Liver (tissue), 9 donors: ENCODE results near the gene DCHS2. TPM values are rescaled to one million over a fixed set of nuclear protein-coding genes. Genes with fewer than 3 reads are reported as not detected.
A peak's percentile ranks its signal among the peaks of the same experiment; 100 is the strongest.

ENCODE experiments used
- DNase-seq: peaks from one replicate; pipeline ENCODE4 v3.0.0-alpha.2; 2017; ENCODE audit warnings: low spot score
- H3K27ac ChIP-seq, 2 donors: one replicate each; pipeline ENCODE4 v1.7.0; 2013; ENCODE audit warnings: inconsistent platforms in 2 of 2, low read length in 2 of 2, control low read depth in 1 of 2, low read depth in 1 of 2, mild to moderate bottlenecking in 1 of 2
- H3K27me3 ChIP-seq, 4 donors: one replicate each; pipeline versions ENCODE4 v1.6.1 to v1.7.0; 2013; ENCODE audit warnings: low read length in 3 of 4, inconsistent platforms in 1 of 4, mild to moderate bottlenecking in 1 of 4, moderate library complexity in 1 of 4; ENCODE audit not compliant: control insufficient read depth in 4 of 4, insufficient read depth in 4 of 4
- H3K36me3 ChIP-seq, 4 donors: one replicate each; pipeline versions ENCODE4 v1.6.1 to v1.7.0; 2013; ENCODE audit warnings: low read length in 3 of 4, mild to moderate bottlenecking in 3 of 4, low read depth in 1 of 4, moderate library complexity in 1 of 4; ENCODE audit not compliant: control insufficient read depth in 4 of 4, insufficient read depth in 3 of 4
- H3K4me1 ChIP-seq, 4 donors: one replicate each; pipeline versions ENCODE4 v1.6.1 to v1.7.0; 2013; ENCODE audit warnings: low read length in 3 of 4, mild to moderate bottlenecking in 3 of 4, moderate library complexity in 1 of 4; ENCODE audit not compliant: control insufficient read depth in 4 of 4, insufficient read depth in 4 of 4
- H3K4me3 ChIP-seq, 3 donors: one replicate each; pipeline versions ENCODE4 v1.6.1 to v1.7.0; 2013; ENCODE audit warnings: low read length in 3 of 3, control low read depth in 1 of 3, low read depth in 1 of 3, mild to moderate bottlenecking in 1 of 3
- H3K9ac ChIP-seq, 2 donors: one replicate each; pipeline ENCODE4 v1.7.0; 2013; ENCODE audit warnings: low read length in 2 of 2, mild to moderate bottlenecking in 2 of 2, moderate library complexity in 2 of 2, control low read depth in 1 of 2, low read depth in 1 of 2
- H3K9me3 ChIP-seq, 4 donors: one replicate each; pipeline versions ENCODE4 v1.6.1 to v1.7.0; 2013; ENCODE audit warnings: low read length in 3 of 4; ENCODE audit not compliant: control insufficient read depth in 4 of 4
- CTCF ChIP-seq: fragments of 150-350 bp; IDR thresholded peaks from 2 replicates; pipeline ENCODE4 v1.5.1; 2017; ENCODE audit warnings: improper control_type of control experiment, low read depth, low read length; ENCODE audit not compliant: missing input control
- EGR1 ChIP-seq, 2 donors: IDR thresholded peaks; 2 replicates each; pipeline ENCODE4 v1.6.1; 2016 to 2018; ENCODE audit warnings: antibody characterized with exemption in 2 of 2, low read depth in 2 of 2
- MAX ChIP-seq: IDR thresholded peaks from 2 replicates; pipeline ENCODE4 v1.6.1; 2016; ENCODE audit warnings: antibody characterized with exemption
- NR2F2 ChIP-seq: IDR thresholded peaks from 2 replicates; pipeline ENCODE4 v1.6.1; 2016; ENCODE audit warnings: antibody characterized with exemption
- RAD21 ChIP-seq, 2 donors: IDR thresholded peaks; 2 replicates each; pipeline ENCODE4 v1.6.1; 2016; ENCODE audit warnings: antibody characterized with exemption in 2 of 2, mild to moderate bottlenecking in 2 of 2
- SP1 ChIP-seq: IDR thresholded peaks from 2 replicates; pipeline ENCODE4 v1.6.1; 2018; ENCODE audit warnings: antibody characterized with exemption, mild to moderate bottlenecking
- TAF1 ChIP-seq: conservative IDR thresholded peaks from 2 replicates; pipeline ENCODE4 v1.6.1; 2016; ENCODE audit warnings: antibody characterized with exemption, mild to moderate bottlenecking
- YY1 ChIP-seq: IDR thresholded peaks from 2 replicates; pipeline ENCODE4 v1.6.1; 2016; ENCODE audit warnings: antibody characterized with exemption, mild to moderate bottlenecking
- ZBTB33 ChIP-seq: IDR thresholded peaks from 2 replicates; pipeline ENCODE4 v1.6.1; 2016; ENCODE audit warnings: antibody characterized with exemption
- WGBS: extraction: QIAGEN DNeasy Blood & Tissue Kit; methylation state at CpG from one replicate; pipeline ENCODE4 v1.1.7; 2013; 5-methylcytosine and 5-hydroxymethylcytosine counted together
- polyA plus RNA-seq, 2 donors: library from polyadenylated mRNA; stranded (reverse) in 1 of 2; unstranded in 1 of 2; fragments of 200-250 nt in 1 of 2; fragments of >200 nt in 1 of 2; fragmentation: Nextera tagmentation in 1 of 2; extraction: Ambion mirVana in 1 of 2; gene quantifications; one replicate each; pipeline versions ENCODE4 v1.2.1 to v1.2.3, GENCODE V29; 2013 to 2015
- total RNA-seq, 2 donors: library from RNA; depleted of rRNA; stranded (reverse); fragments of >200 nt; gene quantifications; one replicate each; pipeline ENCODE4 v1.2.3, GENCODE V29; 2014
- donor health status: healthy.
- donor health status: healthy.
- donor health status: healthy.
- donor health status: healthy.
- donor health status: healthy.

DCHS2 gene
- total and polyA plus RNA-seq, 4 donors: 0.07 to 0.50 (median 0.09) TPM; not detected in 1

GRCh38 chr4:154495867-154496266, 4.3 kb upstream of the DCHS2 start:
- 95% methylated on average over 2 of the region's 2 CpGs for WGBS
- Histone ChIP-seq H3K4me1 (peaks cover 2 to 13% (median 11%) of the 10 kb centered on the region in 4 donors), H3K9ac (no peak overlapping the region), H3K9me3 (no peaks in the 10 kb centered on the region), H3K36me3 (no peaks in the 10 kb centered on the region), H3K27ac (no peak overlapping the region), H3K4me3 (no peak overlapping the region), H3K27me3 (peaks cover 0 to 3% (median 0%) of the 10 kb centered on the region in 4 donors)
- no peak for DNase-seq
- TF ChIP-seq SP1 (no peak), MAX (no peak), CTCF (no peak), TAF1 (no peak), YY1 (no peak), EGR1 (IDR thresholded peaks at IDR 0.05; ENCODE audit: low read depth in 2 of 2) (no peak), ZBTB33 (no peak)

GRCh38 chr4:154492288-154492687, 689 bp upstream of the DCHS2 start:
- 13% methylated on average over 16 of the region's 16 CpGs for WGBS
- Histone ChIP-seq H3K27me3 (peaks cover 4 to 11% (median 9%) of the 10 kb centered on the region in 4 donors), H3K4me3 (peak overlapping the region in 1 of 3 donors; percentile 20)

GRCh38 chr4:154490583-154491340, 837 bp downstream of the DCHS2 start:
- 6% methylated on average over 76 of the region's 76 CpGs for WGBS

More at GRCh38 chr4:154492288-154492687, 689 bp upstream of the DCHS2 start:
- Histone ChIP-seq H3K9me3 (peaks cover 0 to 6% (median under 1%) of the 10 kb centered on the region in 4 donors), H3K4me1 (peaks cover 9 to 22% (median 17%) of the 10 kb centered on the region in 4 donors), H3K36me3 (no peaks in the 10 kb centered on the region), H3K9ac (no peak overlapping the region), H3K27ac (no peak overlapping the region)
- no peak for TF ChIP-seq MAX
- peak; percentile 48 for TF ChIP-seq NR2F2
- DNase-seq: no peak

More at GRCh38 chr4:154490583-154491340, 837 bp downstream of the DCHS2 start:
- Histone ChIP-seq H3K36me3 (no peaks in the 10 kb centered on the region), H3K27ac (no peak overlapping the region), H3K9ac (no peak overlapping the region), H3K27me3 (peaks cover 4 to 11% (median 9%) of the 10 kb centered on the region in 4 donors), H3K9me3 (peaks cover 0 to 6% (median under 1%) of the 10 kb centered on the region in 4 donors), H3K4me1 (peaks cover 9 to 22% (median 17%) of the 10 kb centered on the region in 4 donors), H3K4me3 (peak overlapping the region in 2 of 3 donors; percentile 9 to 20)
- no peak for DNase-seq
- TF ChIP-seq RAD21 (IDR thresholded peaks at IDR 0.05) (no peak), ZBTB33 (no peak)
